Stimulated activated CD8-positive, alpha-beta memory T cell treated with anti-CD3 and anti-CD28 coated beads, Interleukin-15, amount 100 ng/mL, for 1 hour (primary cell): ENCODE measurements around the gene CHRM1.
"Not testable (repeated sequence)": the region's sequence is repeated elsewhere in the genome, so short reads cannot be mapped to it uniquely, and the experiment has no call there.

Experiments used
- DNase-seq: peaks from one replicate; pipeline ENCODE4 v3.0.0-alpha.2; 2020; ENCODE audit warnings: low read depth

CHRM1 gene

GRCh38 chr11:62921201-62921572 is at the start of gene CHRM1:
Gene CHRM1 (minus strand): TSS chr11:62921363. CDS start chr11:62911100, 10,263 bp downstream.
- no peak for DNase-seq

GRCh38 chr11:62965574-62965973 is 44.4 kb upstream of the CHRM1 start:
- no peak for DNase-seq

- no peak for DNase-seq
Observed at GRCh38 chr11:62962391-62962790, 41.2 kb upstream of the CHRM1 start.

GRCh38 chr11:62961017-62961570 is 39.9 kb upstream of the CHRM1 start:
- no peak for DNase-seq

DNA sequence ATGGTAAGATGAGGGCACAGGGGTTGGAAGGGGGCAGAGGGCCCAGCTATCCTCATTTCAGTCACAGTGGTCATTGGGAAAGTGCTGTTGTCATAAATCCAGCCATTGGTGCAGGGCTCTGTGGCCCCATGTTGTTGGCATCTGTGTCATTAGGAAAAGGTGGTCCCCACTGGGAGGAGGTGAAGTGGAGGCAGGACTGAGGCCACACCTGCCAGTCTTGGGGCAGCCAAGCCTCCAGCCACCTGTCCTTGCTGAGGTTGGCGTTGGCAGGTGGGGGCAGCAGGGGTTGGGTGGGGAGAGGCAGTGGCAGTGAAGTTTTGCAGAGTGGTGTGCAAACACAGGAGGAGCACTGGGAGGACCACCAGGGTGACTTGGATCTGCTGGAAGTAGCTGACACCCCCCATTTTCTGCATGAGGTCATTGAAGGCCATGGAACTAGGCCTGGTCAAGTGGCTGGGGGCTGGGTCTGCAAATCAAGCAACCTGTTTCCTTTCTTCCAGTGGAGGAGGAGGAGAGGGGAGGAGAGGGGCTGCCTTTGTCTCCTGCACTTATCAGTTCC is 38.3 kb upstream of the CHRM1 start:
- no peak for DNase-seq

DNA sequence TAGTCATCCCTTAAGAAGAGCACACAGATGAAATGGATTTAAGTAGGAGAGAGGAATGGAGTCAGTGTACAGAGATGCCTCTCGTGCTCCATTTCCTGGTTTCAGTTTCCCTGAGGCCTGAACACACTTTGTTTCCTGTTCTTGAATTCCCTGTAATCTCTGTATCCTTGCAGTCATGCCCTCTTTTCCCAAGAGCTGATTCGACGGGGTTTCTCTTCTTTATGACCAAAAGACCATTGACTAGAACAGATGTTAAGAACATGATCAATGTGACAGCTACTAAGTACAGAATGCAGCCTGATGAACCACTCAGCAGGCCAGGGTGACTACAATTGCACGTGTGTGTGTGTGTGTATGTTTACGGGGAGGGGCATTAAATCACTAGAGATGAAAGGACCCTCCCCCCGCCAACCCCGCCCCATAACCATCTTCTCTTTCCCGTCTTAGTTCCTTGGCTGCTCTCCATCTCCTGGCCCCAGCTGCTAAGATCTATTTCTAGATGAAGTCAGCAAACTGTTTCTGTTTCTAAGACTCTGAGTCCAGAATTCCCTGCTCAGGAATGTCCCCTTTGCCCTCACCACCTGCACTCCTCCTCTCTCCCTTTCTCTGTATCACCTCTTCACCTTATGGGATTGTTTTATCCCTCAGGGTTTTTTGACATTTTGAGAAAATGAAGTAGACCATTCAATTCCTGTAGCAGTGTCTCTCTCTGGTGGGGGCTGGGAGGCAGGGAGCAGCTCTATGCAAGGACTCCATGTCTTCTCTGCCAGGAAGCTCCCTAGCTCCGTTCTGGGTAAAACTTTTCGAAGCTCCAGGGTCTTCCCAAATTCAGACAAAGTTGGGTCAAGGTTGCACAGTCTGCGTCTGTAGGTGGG is 37.6 kb upstream of the CHRM1 start:
- no peak for DNase-seq

- DNase-seq = no peak
Observed at GRCh38 chr11:62957147-62957546, 36.0 kb upstream of the CHRM1 start.

DNA sequence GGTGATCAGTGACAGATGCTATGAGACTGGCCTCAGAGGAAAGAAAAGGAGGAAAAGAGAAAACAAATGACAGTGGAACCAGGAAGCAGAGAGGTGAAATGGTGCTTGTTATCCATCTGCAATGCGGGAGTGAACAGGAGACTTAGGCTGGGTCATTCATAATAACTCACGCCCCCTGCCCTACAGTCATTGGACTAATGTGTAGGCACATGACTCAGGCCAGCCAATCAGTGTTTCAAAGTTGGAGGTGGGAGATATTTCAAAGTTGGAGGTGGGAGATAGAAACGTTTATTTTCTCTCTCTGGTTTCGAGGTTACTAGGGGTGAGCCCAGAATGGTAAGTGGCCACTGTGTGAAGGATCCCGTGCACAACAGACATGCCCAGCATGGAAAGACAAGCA is 33.3 kb upstream of the CHRM1 start:
- DNase-seq = no peak

DNA sequence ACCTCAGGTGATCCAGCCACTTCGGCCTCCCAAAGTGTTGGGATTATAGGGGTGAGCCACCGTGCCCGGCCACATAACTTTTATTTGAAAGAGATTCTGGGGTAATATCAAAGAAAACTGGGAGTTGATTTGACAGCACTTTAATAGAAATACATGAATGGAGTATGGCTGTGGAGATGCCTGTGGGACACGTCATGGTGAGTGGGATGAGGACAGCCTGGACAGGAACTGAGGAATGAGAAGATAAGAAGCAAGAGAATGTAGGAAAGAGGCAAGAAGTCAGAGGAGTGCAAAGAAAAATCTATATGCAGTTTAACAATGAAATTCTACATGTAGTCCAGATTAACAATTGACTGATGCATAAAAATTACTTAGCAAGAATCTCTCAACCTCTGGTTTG is 32.6 kb upstream of the CHRM1 start:
- DNase-seq = no peak

DNA sequence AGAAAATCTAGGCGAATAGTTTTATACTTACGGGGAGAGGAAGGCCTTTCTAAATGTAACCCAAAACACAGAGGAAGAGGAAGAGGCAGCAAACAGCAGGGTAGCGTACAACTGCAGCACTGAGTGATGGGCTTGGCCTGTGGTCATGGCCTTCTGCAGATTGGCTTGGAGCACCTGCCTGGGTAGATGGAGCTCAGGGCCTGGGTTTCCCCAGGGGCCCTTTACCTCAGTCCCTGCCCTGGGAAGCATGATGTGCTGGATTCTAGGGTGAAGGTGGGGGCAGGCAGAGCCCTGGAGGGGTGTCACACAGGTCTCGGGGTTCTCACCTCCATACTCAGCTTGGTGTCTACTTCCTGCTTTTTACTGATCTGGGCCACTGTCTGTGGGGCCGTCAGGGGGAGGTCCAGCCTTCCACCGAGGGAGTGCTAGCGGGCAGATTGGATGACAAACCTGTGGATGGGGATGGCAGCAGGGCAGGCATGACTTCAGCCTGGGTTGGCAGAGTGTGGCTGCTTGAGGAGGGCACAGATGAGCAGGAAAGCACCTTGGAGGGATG is 27.7 kb upstream of the CHRM1 start:
- DNase-seq = no peak

- not testable (repeated sequence) for DNase-seq
Observed at GRCh38 chr11:62945538-62945937, 24.4 kb upstream of the CHRM1 start.

DNA sequence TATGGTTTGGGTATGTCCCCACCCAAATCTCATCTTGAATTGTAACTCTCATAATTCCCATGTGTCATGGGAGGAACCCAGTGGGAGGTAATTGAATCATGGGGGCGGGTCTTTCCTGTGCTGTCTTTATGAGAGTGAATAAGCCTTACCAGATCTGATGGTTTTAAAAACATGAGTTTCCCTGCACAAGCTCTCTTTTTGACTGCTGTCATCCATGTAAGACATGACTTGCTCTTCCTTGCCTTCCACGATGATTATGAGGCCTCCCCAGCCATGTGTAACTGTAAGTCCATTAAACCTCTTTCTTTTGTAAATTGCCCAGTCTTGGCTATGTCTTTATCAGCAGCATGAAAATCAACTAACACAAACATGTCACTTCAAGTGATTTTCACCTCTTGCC is 16.4 kb upstream of the CHRM1 start:
- not testable (repeated sequence) for DNase-seq

DNA sequence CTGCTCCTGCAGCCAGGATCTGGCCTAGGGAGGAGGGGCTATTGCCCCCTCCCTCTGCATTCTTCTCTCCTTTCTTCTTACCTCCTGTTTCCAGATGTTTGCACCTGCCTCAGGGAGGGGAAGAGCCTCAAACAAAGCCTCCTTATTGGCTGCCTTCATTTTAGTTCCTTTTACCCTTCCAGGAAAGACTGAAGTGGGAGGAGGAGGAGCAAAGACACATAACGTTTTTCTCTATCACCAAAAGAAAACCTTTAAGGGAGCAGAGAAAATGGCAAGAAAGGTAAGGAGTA is 13.3 kb upstream of the CHRM1 start:
- no peak for DNase-seq

DNA sequence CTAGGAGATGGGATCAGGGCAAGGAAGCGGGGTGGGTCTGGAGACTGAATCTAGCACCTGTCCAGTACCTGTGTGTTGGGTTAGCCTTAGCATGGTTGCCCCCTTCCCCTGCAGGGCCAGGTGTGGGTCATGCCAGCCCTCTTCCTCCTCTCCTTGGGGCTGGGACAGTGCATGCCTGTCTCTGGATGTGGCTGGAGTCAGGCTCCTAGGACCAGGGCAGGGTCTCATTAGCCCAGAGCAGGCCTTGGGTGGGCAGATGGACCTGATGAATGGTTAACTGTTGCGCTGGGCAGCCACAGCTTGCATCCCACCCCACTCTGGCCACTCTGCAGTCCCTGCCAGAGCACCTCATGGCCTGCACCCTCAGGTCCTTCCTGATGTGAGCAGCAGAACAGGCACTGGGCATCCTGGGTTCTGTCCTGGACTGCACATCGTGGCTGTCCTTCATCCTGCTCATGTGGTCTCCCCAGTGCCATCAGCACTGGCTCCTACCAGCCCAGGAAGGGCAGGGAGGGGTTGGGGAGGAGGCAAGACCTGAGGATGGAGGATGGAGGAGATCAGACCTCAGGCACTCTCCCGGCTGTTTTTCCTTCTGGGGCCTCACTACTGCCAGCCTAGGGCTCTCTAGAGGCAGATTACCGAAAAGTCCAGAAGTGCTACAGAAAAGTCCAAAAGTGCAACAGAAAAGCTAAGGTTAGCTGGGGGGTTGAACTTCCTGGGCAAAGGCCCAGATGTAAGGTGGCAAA is 12.8 kb upstream of the CHRM1 start:
- no peak for DNase-seq

- DNase-seq = no peak
Observed at GRCh38 chr11:62933285-62933684, 12.1 kb upstream of the CHRM1 start.

DNA sequence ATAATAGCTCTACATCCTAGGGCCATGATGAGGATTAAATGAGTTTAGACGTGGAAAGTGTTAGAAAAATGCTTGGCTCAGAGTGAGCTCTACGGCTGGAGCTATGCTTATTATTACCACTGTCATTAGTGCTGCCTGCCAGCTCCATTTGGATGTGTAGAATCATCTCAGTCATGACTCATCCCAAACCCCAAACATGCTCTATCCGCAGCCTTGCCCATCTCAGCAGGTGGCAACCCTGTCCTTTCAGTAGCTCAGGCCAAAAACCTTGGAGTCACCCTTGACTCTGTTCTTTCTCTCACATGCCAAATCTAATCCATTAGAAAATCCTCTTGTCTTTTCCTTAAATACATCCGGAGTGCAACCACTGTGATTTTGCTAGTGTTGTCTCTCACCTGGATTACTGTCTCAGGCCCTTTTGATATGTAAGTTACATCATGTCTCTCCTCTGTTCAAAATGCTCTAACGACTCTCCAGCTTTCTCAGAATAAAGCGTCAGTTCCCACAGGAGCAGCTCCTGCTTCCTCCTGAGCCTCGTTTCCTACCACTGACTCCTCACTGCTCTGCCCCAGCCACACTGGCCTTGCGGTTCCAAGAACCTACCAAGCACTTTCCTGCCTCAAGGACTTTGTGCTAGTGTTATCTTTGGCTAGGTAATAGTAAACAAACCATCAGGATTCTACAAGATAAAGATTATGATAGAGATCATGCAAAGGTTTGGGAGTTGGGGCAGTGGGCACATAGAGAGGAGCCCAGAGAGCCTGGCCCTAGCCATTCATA is 10.5 kb upstream of the CHRM1 start:
- DNase-seq = no peak

DNA sequence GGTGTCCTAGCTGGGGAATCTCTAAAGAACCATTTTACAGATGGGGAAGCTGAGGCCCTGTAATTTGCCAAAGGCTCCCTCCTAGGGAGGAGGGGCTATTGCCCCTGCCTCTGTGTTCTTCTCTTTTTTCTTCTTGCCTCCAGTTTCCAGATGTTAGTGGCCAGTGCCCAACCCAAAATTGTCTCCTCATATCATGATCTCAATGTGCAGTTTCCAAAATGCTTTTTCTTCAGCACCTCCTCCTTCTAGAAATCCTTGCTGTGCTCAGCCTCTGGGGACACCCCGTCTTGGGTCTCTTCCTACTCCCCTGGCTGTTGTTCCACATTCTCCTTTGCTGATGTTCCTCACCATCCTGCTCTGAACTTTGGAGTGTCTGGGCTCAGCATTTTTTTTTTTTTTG is 9.5 kb upstream of the CHRM1 start:
- DNase-seq = no peak

- no peak for DNase-seq
Observed at GRCh38 chr11:62930157-62930556, 9.0 kb upstream of the CHRM1 start.

GRCh38 chr11:62928011-62928410 is 6.8 kb upstream of the CHRM1 start:
- DNase-seq = no peak

- no peak for DNase-seq
Observed at GRCh38 chr11:62926680-62927455, 5.7 kb upstream of the CHRM1 start.
